K562 (cell line): Measurements from ENCODE around the gene MBD6. TPM values are rescaled to one million over a fixed set of nuclear protein-coding genes. Genes with fewer than 3 reads are reported as not detected.

Source experiments
- CEBPB ChIP-seq: fragments of 450-650 bp; IDR thresholded peaks from 2 replicates; pipeline ENCODE4 v1.6.1; 2016; ENCODE audit warnings: missing genetic modification characterization, missing compliant biosample characterization
- GABPB1 ChIP-seq: sonication (generic); formaldehyde crosslinking; IDR thresholded peaks from 2 replicates; pipeline ENCODE4 v1.8.0; 2022; ENCODE audit warnings: mild to moderate bottlenecking, missing genetic modification reagents
- GATAD2B ChIP-seq: fragments of 450-650 bp; IDR thresholded peaks from 2 replicates; pipeline ENCODE4 v1.6.1; 2017; ENCODE audit warnings: mild to moderate bottlenecking, borderline replicate concordance
- HMG20A ChIP-seq: fragments of 450-650 bp; formaldehyde crosslinking; conservative IDR thresholded peaks from 2 replicates; pipeline ENCODE4 v1.4.0; 2020; ENCODE audit warnings: mild to moderate bottlenecking, mixed read lengths
- HNRNPLL ChIP-seq: fragments of 200-400 bp; formaldehyde crosslinking; IDR thresholded peaks from 2 replicates; pipeline ENCODE4 v1.6.1; 2017; ENCODE audit warnings: low read length, low read depth, mild to moderate bottlenecking; ENCODE audit not compliant: poor library complexity, severe bottlenecking
- KDM2B ChIP-seq: fragments of 250-450 bp; sonication (Bioruptor Pico); IDR thresholded peaks from 2 replicates; pipeline ENCODE4 v1.8.0; 2021; ENCODE audit warnings: mild to moderate bottlenecking, moderate library complexity
- NR1H2 ChIP-seq: sonication (generic); formaldehyde crosslinking; IDR thresholded peaks from 2 replicates; pipeline ENCODE4 v1.4.0; 2020; ENCODE audit warnings: mild to moderate bottlenecking, missing genetic modification reagents
- RBM17 ChIP-seq: fragments of 200-400 bp; formaldehyde crosslinking; IDR thresholded peaks from 2 replicates; pipeline ENCODE4 v1.6.1; 2017; ENCODE audit warnings: low read depth, mild to moderate bottlenecking, low read length, borderline replicate concordance
- TAL1 ChIP-seq: fragments of 450-650 bp; IDR thresholded peaks from 2 replicates; pipeline ENCODE4 v1.6.1; 2016; ENCODE audit warnings: mild to moderate bottlenecking
- ZNF121 ChIP-seq: sonication (generic); formaldehyde crosslinking; conservative IDR thresholded peaks from 2 replicates; pipeline ENCODE4 v1.8.0; 2022; ENCODE audit warnings: missing genetic modification reagents
- ZNF449 ChIP-seq: fragments of 250-450 bp; sonication (Bioruptor Pico); IDR thresholded peaks from 2 replicates; pipeline ENCODE4 v1.8.0; 2022; ENCODE audit warnings: moderate library complexity, mild to moderate bottlenecking, inconsistent platforms
- ZNF592 ChIP-seq: fragments of 450-650 bp; IDR thresholded peaks from 2 replicates; pipeline ENCODE4 v1.6.1; 2017; ENCODE audit warnings: antibody characterized with exemption, mild to moderate bottlenecking
- ZZZ3 ChIP-seq: fragments of 450-650 bp; IDR thresholded peaks from 2 replicates; pipeline ENCODE4 v1.6.1; 2016; ENCODE audit warnings: antibody characterized with exemption, mild to moderate bottlenecking, moderate library complexity
- polyA plus RNA-seq, 8 experiments: library from polyadenylated mRNA; depleted of rRNA in 4 of 8; stranded (reverse) in 5 of 8; unstranded in 3 of 8; fragments of >200 nt; fragmentation: Nextera tagmentation in 2 of 8; fragmentation: Illumina TruSeq in 1 of 8; extraction: Ambion mirVana in 2 of 8; extraction: Trizol in 1 of 8; gene quantifications; 2 replicates each; pipeline versions ENCODE4 v1.2.1 to v1.2.3, GENCODE V29; 2011 to 2014; ENCODE audit warnings: inconsistent platforms in 1 of 8, missing spikeins in 1 of 8
- total RNA-seq, 7 experiments: library from RNA; depleted of rRNA in 6 of 7; stranded (reverse); fragments of >200 nt in 6 of 7; fragmentation: Illumina TruSeq in 2 of 7; extraction: Trizol in 2 of 7; gene quantifications; 2 replicates each; pipeline versions ENCODE4 v1.2.1 to v1.2.3, GENCODE V29; 2011 to 2021; ENCODE audit warnings: low replicate concordance in 1 of 7
- TF ChIP-seq, protein P1 (sequence below): fragments of 250-450 bp; sonication (Bioruptor Pico); IDR thresholded peaks from 2 replicates; pipeline ENCODE4 v1.8.0; 2021; ENCODE audit warnings: moderate library complexity, mild to moderate bottlenecking, inconsistent platforms
- TF ChIP-seq, protein P2 (sequence below): sonication (generic); formaldehyde crosslinking; IDR thresholded peaks from 2 replicates; pipeline ENCODE4 v1.8.0; 2022; ENCODE audit warnings: mild to moderate bottlenecking, missing genetic modification reagents
- TF ChIP-seq, protein P3 (sequence below), 2 experiments: fragments of 450-650 bp in 1 of 2; IDR thresholded peaks; 2 replicates each; pipeline ENCODE4 v1.6.1; 2011 to 2017; ENCODE audit warnings: low read depth in 2 of 2, antibody characterized with exemption in 1 of 2, borderline replicate concordance in 1 of 2, low read length in 1 of 2, mild to moderate bottlenecking in 1 of 2, mixed read lengths in 1 of 2; ENCODE audit not compliant: control insufficient read depth in 1 of 2

Gene MBD6
- total and polyA plus RNA-seq, 9 of the 15 experiments (the other 6 are each of a cell fraction or from before 2014, with no cell fraction given) = 2.0 to 54.8 (median 3.8) TPM

DNA sequence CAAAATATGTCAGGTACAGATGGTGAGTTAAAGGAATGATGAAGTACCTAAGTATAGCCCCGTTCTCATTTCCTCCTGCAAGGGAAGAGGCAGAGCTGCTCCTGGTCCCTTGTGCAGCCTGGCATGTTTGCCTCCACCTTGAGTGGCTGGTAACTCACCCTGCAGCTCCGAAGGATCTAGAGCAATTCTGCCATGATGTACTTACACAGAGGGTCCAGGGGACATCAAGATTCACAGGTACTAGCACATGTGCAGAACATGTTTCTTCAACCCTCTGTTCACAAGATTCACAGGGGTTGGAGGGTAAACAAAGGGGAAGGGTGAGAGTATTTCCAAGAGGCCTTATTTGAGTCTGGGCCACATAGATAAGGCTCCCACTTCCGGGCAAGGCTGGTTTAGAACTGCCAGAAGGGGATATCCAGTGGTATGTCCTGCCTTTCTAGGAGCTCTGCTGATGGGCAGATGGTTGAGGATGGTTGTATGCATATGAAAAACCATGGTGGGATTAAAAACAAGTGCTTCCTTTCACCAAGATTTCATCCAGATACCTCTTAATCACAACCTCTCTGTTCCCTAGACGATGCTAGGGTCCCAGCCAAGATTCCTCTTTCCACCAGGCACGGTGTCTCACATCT is 16.6 kb downstream of the MBD6 start (continued):
- TF ChIP-seq, protein P1, sequence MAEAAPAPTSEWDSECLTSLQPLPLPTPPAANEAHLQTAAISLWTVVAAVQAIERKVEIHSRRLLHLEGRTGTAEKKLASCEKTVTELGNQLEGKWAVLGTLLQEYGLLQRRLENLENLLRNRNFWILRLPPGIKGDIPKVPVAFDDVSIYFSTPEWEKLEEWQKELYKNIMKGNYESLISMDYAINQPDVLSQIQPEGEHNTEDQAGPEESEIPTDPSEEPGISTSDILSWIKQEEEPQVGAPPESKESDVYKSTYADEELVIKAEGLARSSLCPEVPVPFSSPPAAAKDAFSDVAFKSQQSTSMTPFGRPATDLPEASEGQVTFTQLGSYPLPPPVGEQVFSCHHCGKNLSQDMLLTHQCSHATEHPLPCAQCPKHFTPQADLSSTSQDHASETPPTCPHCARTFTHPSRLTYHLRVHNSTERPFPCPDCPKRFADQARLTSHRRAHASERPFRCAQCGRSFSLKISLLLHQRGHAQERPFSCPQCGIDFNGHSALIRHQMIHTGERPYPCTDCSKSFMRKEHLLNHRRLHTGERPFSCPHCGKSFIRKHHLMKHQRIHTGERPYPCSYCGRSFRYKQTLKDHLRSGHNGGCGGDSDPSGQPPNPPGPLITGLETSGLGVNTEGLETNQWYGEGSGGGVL (CRISPR knock-in tag) = no peak
- TF ChIP-seq, protein P2, sequence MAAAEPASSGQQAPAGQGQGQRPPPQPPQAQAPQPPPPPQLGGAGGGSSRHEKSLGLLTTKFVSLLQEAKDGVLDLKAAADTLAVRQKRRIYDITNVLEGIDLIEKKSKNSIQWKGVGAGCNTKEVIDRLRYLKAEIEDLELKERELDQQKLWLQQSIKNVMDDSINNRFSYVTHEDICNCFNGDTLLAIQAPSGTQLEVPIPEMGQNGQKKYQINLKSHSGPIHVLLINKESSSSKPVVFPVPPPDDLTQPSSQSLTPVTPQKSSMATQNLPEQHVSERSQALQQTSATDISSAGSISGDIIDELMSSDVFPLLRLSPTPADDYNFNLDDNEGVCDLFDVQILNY = no peak
- TF ChIP-seq GATAD2B (peak; percentile 74; the same call in 1 of the 2 replicates), HNRNPLL (no peak), ZNF449 (CRISPR knock-in tag) (no peak), TAL1 (peak; percentile 94), RBM17 (no peak), ZZZ3 (no peak), CEBPB (tag) (no peak), NR1H2 (CRISPR knock-in tag) (no peak), ZNF121 (CRISPR knock-in tag) (no peak), ZNF592 (peak; percentile 97), GABPB1 (CRISPR knock-in tag) (peak; percentile 40; the same call in 1 of the 2 replicates), KDM2B (CRISPR knock-in tag) (no peak), HMG20A (no peak)
- TF ChIP-seq, protein P3, sequence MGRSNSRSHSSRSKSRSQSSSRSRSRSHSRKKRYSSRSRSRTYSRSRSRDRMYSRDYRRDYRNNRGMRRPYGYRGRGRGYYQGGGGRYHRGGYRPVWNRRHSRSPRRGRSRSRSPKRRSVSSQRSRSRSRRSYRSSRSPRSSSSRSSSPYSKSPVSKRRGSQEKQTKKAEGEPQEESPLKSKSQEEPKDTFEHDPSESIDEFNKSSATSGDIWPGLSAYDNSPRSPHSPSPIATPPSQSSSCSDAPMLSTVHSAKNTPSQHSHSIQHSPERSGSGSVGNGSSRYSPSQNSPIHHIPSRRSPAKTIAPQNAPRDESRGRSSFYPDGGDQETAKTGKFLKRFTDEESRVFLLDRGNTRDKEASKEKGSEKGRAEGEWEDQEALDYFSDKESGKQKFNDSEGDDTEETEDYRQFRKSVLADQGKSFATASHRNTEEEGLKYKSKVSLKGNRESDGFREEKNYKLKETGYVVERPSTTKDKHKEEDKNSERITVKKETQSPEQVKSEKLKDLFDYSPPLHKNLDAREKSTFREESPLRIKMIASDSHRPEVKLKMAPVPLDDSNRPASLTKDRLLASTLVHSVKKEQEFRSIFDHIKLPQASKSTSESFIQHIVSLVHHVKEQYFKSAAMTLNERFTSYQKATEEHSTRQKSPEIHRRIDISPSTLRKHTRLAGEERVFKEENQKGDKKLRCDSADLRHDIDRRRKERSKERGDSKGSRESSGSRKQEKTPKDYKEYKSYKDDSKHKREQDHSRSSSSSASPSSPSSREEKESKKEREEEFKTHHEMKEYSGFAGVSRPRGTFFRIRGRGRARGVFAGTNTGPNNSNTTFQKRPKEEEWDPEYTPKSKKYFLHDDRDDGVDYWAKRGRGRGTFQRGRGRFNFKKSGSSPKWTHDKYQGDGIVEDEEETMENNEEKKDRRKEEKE (IDR thresholded peaks at IDR 0.05; ENCODE audit: borderline replicate concordance in 1 of 2, control insufficient read depth in 1 of 2, low read depth in 2 of 2, low read length in 1 of 2) = no peak
